Activated CD4-positive, alpha-beta memory T cell treated with anti-CD3 and anti-CD28 coated beads, Interleukin-2, amount 10 ng/mL, durations not matched to agents 7 days and 5 days (primary cell): ENCODE results near the gene SPINT2. TPM values are rescaled to one million over a fixed set of nuclear protein-coding genes. Genes with fewer than 3 reads are reported as not detected.

Experiments used
- CTCF ChIA-PET: fragments of 350-600 bp; sonication (Branson Sonifier 250); formaldehyde crosslinking; loops from one replicate; lab custom pipeline; 2021; ENCODE audit warnings: antibody characterized with exemption, inconsistent platforms; lab: Charles Lee
- POLR2A ChIA-PET: fragments of 350-600 bp; sonication (Branson Sonifier 250); formaldehyde crosslinking; loops from one replicate; lab custom pipeline; 2021; ENCODE audit warnings: antibody characterized with exemption; lab: Charles Lee
- DNase-seq: peaks from one replicate; pipeline ENCODE4 v3.0.0-alpha.2; 2020
- H3K27ac Mint-ChIP-seq: one replicate; pipeline ENCODE4 v1.8.0; 2021; ENCODE audit warnings: mild to moderate bottlenecking, mixed read lengths
- H3K27me3 Mint-ChIP-seq: one replicate; pipeline ENCODE4 v1.8.0; 2021; ENCODE audit warnings: mixed read lengths
- H3K36me3 Mint-ChIP-seq: one replicate; pipeline ENCODE4 v1.8.0; 2021; ENCODE audit warnings: low read depth, mixed read lengths
- H3K4me1 Mint-ChIP-seq: one replicate; pipeline ENCODE4 v1.8.0; 2021; ENCODE audit warnings: mixed read lengths
- H3K4me3 Mint-ChIP-seq: one replicate; pipeline ENCODE4 v1.8.0; 2021; ENCODE audit warnings: mild to moderate bottlenecking, mixed read lengths
- H3K9me3 Mint-ChIP-seq: one replicate; pipeline ENCODE4 v1.8.0; 2021; ENCODE audit warnings: mixed read lengths
- total RNA-seq, 2 experiments: library from RNA; stranded (reverse); gene quantifications; one replicate each; pipeline ENCODE4 v1.2.3, GENCODE V29; 2021

The SPINT2 gene
- total RNA-seq, 2 experiments from 2014 or later: 7.3 to 8.0 TPM

- no peak overlapping the region for H3K27ac Mint-ChIP-seq
- ChIA-PET POLR2A (no interaction called here), CTCF (no interaction called here)
- no peaks in the 10 kb centered on the region for H3K9me3 Mint-ChIP-seq
- H3K36me3 Mint-ChIP-seq: peaks cover 22% of the 10 kb centered on the region
- no peak for DNase-seq
- H3K27me3 Mint-ChIP-seq: no peaks in the 10 kb centered on the region
- H3K4me3 Mint-ChIP-seq: no peak overlapping the region
- peaks cover 17% of the 10 kb centered on the region for H3K4me1 Mint-ChIP-seq
These were observed 45.4 kb downstream of the SPINT2 start for GRCh38 chr19:38309615-38310278.

GRCh38 chr19:38310279-38310670 is 45.9 kb downstream of the SPINT2 start:
- peaks cover 21% of the 10 kb centered on the region for H3K4me1 Mint-ChIP-seq
- no peak for DNase-seq
- no peaks in the 10 kb centered on the region for H3K9me3 Mint-ChIP-seq
- peaks cover 22% of the 10 kb centered on the region for H3K36me3 Mint-ChIP-seq
- CTCF ChIA-PET: no interaction called here
- H3K27me3 Mint-ChIP-seq: no peaks in the 10 kb centered on the region
- no peak overlapping the region for H3K27ac Mint-ChIP-seq
- POLR2A ChIA-PET: no interaction called here
- H3K4me3 Mint-ChIP-seq: no peak overlapping the region

- H3K9me3 Mint-ChIP-seq: no peaks in the 10 kb centered on the region
- H3K4me3 Mint-ChIP-seq: no peak overlapping the region
- CTCF ChIA-PET: no interaction called here
These were observed 46.6 kb downstream of the SPINT2 start for GRCh38 chr19:38310986-38311385.

GRCh38 chr19:38315657-38316476 is 51.5 kb downstream of the SPINT2 start, which contains the start of gene YIF1B:
TSS of gene YIF1B (minus strand) at chr19:38315947. CDS start at chr19:38315917, 30 bp downstream.
- Mint-ChIP-seq H3K9me3 (no peaks in the 10 kb centered on the region), H3K4me1 (peaks cover 54% of the 10 kb centered on the region), H3K27ac (peak within 1 kb of the TSS; percentile 96), H3K36me3 (peaks cover under 1% of the 10 kb centered on the region), H3K4me3 (peak within 1 kb of the TSS; percentile 91), H3K27me3 (no peaks in the 10 kb centered on the region)
- peak; percentile 97 for DNase-seq
- POLR2A ChIA-PET: interaction anchor here (1.1 to 1.5 kb wide), 2 partner anchors 20 to 58 kb away, joined by 3 to 4 read pairs; partner anchors contain the start of genes CATSPERG and PSMD8
- CTCF ChIA-PET: interaction anchor here (0.8 kb wide), 1 partner anchor 116 kb away, joined by 3 read pairs; no protein-coding TSS in a partner anchor

More at GRCh38 chr19:38310986-38311385, 46.6 kb downstream of the SPINT2 start:
- no peaks in the 10 kb centered on the region for H3K27me3 Mint-ChIP-seq
- peaks cover 22% of the 10 kb centered on the region for H3K36me3 Mint-ChIP-seq
- H3K27ac Mint-ChIP-seq: no peak overlapping the region
- DNase-seq: no peak
- peaks cover 24% of the 10 kb centered on the region for H3K4me1 Mint-ChIP-seq
- POLR2A ChIA-PET: no interaction called here

- ChIA-PET POLR2A (interaction anchor here (0.6 to 1.1 kb wide), 2 partner anchors 20 to 526 kb away, joined by 4 read pairs; partner anchors contain the start of gene CATSPERG), CTCF (interaction anchor here (0.6 kb wide), 1 partner anchor 76 kb away, joined by 4 read pairs; no protein-coding TSS in a partner anchor)
- DNase-seq: no peak
- Mint-ChIP-seq H3K4me3 (peak overlapping the region; percentile 91), H3K36me3 (no peaks in the 10 kb centered on the region), H3K4me1 (peaks cover 61% of the 10 kb centered on the region), H3K9me3 (no peaks in the 10 kb centered on the region), H3K27me3 (no peaks in the 10 kb centered on the region), H3K27ac (peak overlapping the region; percentile 96)
These were observed 52.2 kb downstream of the SPINT2 start for GRCh38 chr19:38316477-38317067.

GRCh38 chr19:38317104-38317612 is 52.8 kb downstream of the SPINT2 start:
- peak overlapping the region; percentile 96 for H3K27ac Mint-ChIP-seq
- no peaks in the 10 kb centered on the region for H3K9me3 Mint-ChIP-seq
- peaks cover 67% of the 10 kb centered on the region for H3K4me1 Mint-ChIP-seq

GRCh38 chr19:38318660-38319059 is 54.3 kb downstream of the SPINT2 start:
- ChIA-PET POLR2A (no interaction called here), CTCF (interaction anchor here (1.2 to 1.8 kb wide), 5 partner anchors 16 to 612 kb away, joined by 4 to 9 read pairs (median 4); partner anchors contain the start of genes CATSPERG, MRPS12, PSMD8 and SARS2)
- DNase-seq: no peak
- H3K27ac Mint-ChIP-seq: peak overlapping the region; percentile 59
- H3K9me3 Mint-ChIP-seq: no peaks in the 10 kb centered on the region
- H3K4me1 Mint-ChIP-seq: peaks cover 66% of the 10 kb centered on the region
- peaks cover 3% of the 10 kb centered on the region for H3K36me3 Mint-ChIP-seq
- H3K4me3 Mint-ChIP-seq: peak overlapping the region; percentile 81
- no peaks in the 10 kb centered on the region for H3K27me3 Mint-ChIP-seq

More at GRCh38 chr19:38317104-38317612, 52.8 kb downstream of the SPINT2 start:
- H3K36me3 Mint-ChIP-seq: no peaks in the 10 kb centered on the region
- no peaks in the 10 kb centered on the region for H3K27me3 Mint-ChIP-seq
- POLR2A ChIA-PET: interaction anchor here (0.6 to 1.1 kb wide), 2 partner anchors 19 to 525 kb away, joined by 4 read pairs; partner anchors contain the start of gene CATSPERG
- DNase-seq: peak; percentile 59
- peak overlapping the region; percentile 91 for H3K4me3 Mint-ChIP-seq
- CTCF ChIA-PET: interaction anchor here (0.6 to 1.2 kb wide), 2 partner anchors 77 to 613 kb away, joined by 4 read pairs; partner anchors contain the start of genes MRPS12 and SARS2

- Mint-ChIP-seq H3K27ac (peak within 1 kb of the TSS; percentile 59), H3K4me1 (peaks cover 61% of the 10 kb centered on the region), H3K9me3 (no peaks in the 10 kb centered on the region), H3K36me3 (peaks cover 3% of the 10 kb centered on the region), H3K4me3 (peak within 1 kb of the TSS; percentile 81), H3K27me3 (no peaks in the 10 kb centered on the region)
- peak; percentile 56 for DNase-seq
- ChIA-PET CTCF (interaction anchor here (0.5 to 1.8 kb wide), 6 partner anchors 15 to 417 kb away, joined by 3 to 9 read pairs (median 4); partner anchors contain the start of genes CATSPERG and PSMD8), POLR2A (no interaction called here)
These were observed 55.3 kb downstream of the SPINT2 start, which contains the start of gene KCNK6 for GRCh38 chr19:38319421-38320258. TSS of gene KCNK6 (plus strand) at chr19:38319845. CDS start at chr19:38319951, 106 bp downstream.

GRCh38 chr19:38320969-38321339 is 56.6 kb downstream of the SPINT2 start:
- CTCF ChIA-PET: interaction anchor here (1.1 kb wide), 1 partner anchor 15 kb away, joined by 4 read pairs; the partner anchor contains the start of gene CATSPERG
- Mint-ChIP-seq H3K27ac (no peak overlapping the region), H3K36me3 (peaks cover 12% of the 10 kb centered on the region), H3K9me3 (no peaks in the 10 kb centered on the region), H3K4me3 (peak overlapping the region; percentile 81), H3K4me1 (peaks cover 54% of the 10 kb centered on the region), H3K27me3 (no peaks in the 10 kb centered on the region)
- POLR2A ChIA-PET: no interaction called here
- DNase-seq: no peak

GRCh38 chr19:38321646-38322196 is 57.3 kb downstream of the SPINT2 start:
- H3K36me3 Mint-ChIP-seq: peaks cover 16% of the 10 kb centered on the region
- no peaks in the 10 kb centered on the region for H3K9me3 Mint-ChIP-seq
- peaks cover 47% of the 10 kb centered on the region for H3K4me1 Mint-ChIP-seq
- H3K4me3 Mint-ChIP-seq: peak overlapping the region; percentile 81
- H3K27me3 Mint-ChIP-seq: no peaks in the 10 kb centered on the region
- no peak for DNase-seq
- no peak overlapping the region for H3K27ac Mint-ChIP-seq
- POLR2A ChIA-PET: no interaction called here
- CTCF ChIA-PET: interaction anchor here (1.1 to 1.4 kb wide), 2 partner anchors 14 to 419 kb away, joined by 3 to 4 read pairs; partner anchors contain the start of gene CATSPERG

- DNase-seq: no peak
- no peaks in the 10 kb centered on the region for H3K27me3 Mint-ChIP-seq
- H3K4me1 Mint-ChIP-seq: peaks cover 35% of the 10 kb centered on the region
- ChIA-PET POLR2A (no interaction called here), CTCF (no interaction called here)
- H3K4me3 Mint-ChIP-seq: no peak overlapping the region
- peaks cover 29% of the 10 kb centered on the region for H3K36me3 Mint-ChIP-seq
- H3K27ac Mint-ChIP-seq: no peak overlapping the region
- no peaks in the 10 kb centered on the region for H3K9me3 Mint-ChIP-seq
These were observed 58.9 kb downstream of the SPINT2 start for GRCh38 chr19:38323291-38323690.
